HG02642 (cell line): ENCODE results near the gene TAS2R40.
A peak's percentile ranks its signal among the peaks of the same experiment; 100 is the strongest.

Experiments
- ATAC-seq: cut with Tn5 transposase; IDR thresholded peaks from one replicate; pipeline ENCODE4 v1.9.1; 2021; ENCODE audit warnings: mild to moderate bottlenecking; ENCODE audit not compliant: unreplicated experiment, poor library complexity

Gene TAS2R40

DNA sequence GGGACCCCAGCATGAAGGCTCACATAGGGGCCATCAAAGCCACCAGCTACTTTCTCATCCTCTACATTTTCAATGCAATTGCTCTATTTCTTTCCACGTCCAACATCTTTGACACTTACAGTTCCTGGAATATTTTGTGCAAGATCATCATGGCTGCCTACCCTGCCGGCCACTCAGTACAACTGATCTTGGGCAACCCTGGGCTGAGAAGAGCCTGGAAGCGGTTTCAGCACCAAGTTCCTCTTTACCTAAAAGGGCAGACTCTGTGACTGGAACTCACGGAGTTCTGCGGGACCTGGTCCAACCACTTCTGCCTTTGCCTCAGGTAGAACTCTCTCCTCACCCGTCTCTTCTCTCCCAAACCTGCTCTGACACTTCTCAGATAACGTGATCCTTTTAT, 945 bp downstream of the TAS2R40 start:
- ATAC-seq, result no peak

DNA sequence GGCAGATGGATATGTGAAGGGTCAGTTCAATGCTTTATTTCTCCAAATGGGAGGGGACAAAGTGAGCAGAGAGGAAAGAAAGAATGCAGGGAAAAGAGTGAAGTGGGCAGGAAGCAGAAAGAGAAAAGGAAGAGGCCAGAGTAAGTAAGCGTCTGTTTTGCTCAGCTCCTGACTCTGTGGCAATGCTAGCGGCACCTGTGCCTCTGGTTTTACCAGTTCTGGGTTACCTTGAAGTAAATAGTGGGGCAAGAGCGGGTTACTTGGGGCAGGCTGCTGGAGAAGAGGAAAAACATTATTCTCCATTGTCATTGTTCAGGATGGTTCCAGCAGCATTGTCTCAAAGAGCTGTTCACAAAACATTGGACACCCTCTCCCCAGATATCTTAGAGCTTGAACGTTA, 1.9 kb downstream of the TAS2R40 start:
- ATAC-seq, result no peak

DNA sequence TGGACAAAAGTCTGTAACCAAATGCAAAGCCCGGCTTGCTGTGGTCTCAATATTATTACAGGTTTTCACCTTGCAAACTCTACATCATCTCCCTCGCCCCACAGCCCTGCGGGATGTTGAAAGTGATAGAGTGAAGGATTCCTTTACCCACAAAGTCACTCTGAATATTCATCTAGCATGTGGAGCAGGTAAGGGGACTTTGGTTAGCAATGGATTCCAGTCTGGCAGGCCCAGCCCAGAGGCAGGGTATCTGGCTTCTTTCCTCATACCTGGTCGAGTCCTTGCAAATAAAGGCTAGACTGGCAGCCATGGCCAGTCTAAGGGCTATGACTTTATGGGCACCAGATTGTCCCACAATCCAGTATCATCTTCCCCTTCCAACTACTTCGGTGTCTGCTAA, 3.2 kb downstream of the TAS2R40 start:
- no peak for ATAC-seq

GRCh38 chr7:143227806-143228205, 6.0 kb downstream of the TAS2R40 start:
- no peak for ATAC-seq

GRCh38 chr7:143229054-143229790, 7.4 kb downstream of the TAS2R40 start:
- no peak for ATAC-seq

GRCh38 chr7:143230602-143231457, 9.0 kb downstream of the TAS2R40 start:
- ATAC-seq, result no peak

GRCh38 chr7:143233816-143234532, 12.1 kb downstream of the TAS2R40 start:
- ATAC-seq, result no peak

GRCh38 chr7:143234533-143234875, 12.7 kb downstream of the TAS2R40 start:
- ATAC-seq, result no peak

- ATAC-seq, result no peak
Observed at GRCh38 chr7:143235561-143235960, 13.7 kb downstream of the TAS2R40 start.

DNA sequence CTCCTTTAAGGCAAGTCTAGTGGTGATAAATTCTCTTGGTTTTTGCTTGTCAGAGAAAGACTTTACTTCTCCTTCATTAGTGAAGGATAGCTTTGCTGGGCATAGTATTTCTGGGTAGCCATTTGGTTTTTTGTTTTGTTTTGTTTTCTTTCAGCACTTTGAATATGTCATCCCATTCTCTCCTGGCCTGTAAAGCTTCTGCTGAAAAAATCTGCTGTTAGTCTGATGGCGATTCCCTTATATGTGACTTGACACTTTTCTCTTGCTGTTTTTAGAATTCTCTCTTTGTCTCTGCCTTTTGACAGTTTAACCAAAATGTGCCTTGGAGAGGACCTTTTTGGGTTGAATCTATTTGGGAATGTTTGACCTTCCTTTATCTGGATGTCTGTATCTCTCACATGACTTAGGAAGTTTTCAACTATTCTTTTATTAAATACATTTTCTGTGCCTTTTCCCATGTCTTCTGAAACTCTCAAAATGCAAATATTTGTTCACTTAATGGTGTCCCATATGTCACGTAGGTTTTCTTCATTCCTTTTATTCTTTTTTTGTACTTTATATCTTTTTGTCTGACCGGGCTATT, 14.7 kb downstream of the TAS2R40 start:
- no peak for ATAC-seq

GRCh38 chr7:143237366-143237765, 15.5 kb downstream of the TAS2R40 start:
- no peak for ATAC-seq

- ATAC-seq, result no peak
Observed at GRCh38 chr7:143238289-143238980, 16.6 kb downstream of the TAS2R40 start.

GRCh38 chr7:143239813-143240212, 18.0 kb downstream of the TAS2R40 start:
- ATAC-seq, result no peak

DNA sequence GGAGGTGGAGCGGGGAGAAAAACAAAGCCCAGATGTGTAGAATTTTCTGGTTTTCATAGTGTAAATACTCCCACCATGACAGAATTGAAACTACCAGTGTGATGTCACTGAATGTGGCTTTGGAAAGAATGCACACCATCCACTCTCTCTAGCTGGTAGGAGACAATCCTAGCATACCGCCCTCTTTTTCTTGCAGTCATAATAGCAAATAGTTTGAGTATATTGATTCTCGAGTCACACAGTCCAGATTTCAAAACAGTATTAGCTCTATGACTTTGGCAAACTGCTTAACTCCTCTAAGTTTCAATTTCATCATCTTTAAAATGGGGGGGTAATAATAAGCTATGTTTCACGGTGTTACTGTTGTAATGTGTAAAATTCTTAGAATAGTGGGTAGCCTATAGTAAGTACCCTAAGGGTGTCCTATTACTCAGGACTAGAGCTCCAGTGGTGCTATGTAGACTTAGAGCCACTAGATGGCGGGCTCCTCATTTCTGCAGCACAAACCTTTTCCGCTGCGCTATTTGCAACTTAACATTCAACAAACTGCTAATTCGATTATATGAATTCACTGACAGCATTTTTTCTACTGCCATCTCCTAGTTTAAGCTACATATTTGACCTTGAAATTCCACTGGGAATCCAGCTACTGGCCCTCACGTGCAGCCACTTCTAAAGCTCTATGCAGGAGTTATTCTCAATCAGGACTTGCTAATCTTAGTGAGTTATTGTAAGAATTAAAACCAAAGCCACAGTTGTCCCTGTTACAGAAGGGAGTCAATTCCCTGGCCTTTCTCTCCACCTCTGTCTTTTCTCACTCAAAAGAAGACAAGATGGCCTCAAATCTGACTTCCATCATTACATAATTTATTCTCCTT, 18.7 kb downstream of the TAS2R40 start:
- peak; percentile 90 for ATAC-seq

DNA sequence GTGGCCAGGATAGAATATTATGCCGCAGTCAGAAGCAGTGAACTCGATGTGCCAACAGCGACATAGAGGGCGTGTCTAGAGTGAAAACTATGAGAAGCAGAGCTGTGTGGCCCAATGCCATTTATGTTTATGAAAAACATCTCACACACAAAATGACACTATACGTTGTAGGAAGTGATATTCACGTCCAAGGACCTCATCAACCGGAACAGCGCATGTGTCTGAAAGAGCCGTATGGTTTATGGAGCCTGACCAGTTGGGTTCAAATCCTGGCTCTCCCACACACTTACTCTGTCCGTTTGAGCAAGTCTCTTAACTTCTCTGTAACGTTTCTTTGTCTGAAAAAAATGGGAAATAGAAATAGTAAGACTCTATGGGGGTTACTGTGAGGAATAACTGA, 20.5 kb downstream of the TAS2R40 start:
- ATAC-seq, result no peak

GRCh38 chr7:143243111-143243510, 21.3 kb downstream of the TAS2R40 start:
- ATAC-seq, result no peak

GRCh38 chr7:143243614-143244013, 21.8 kb downstream of the TAS2R40 start:
- no peak for ATAC-seq

GRCh38 chr7:143244321-143244720, 22.5 kb downstream of the TAS2R40 start:
- ATAC-seq, result no peak

DNA sequence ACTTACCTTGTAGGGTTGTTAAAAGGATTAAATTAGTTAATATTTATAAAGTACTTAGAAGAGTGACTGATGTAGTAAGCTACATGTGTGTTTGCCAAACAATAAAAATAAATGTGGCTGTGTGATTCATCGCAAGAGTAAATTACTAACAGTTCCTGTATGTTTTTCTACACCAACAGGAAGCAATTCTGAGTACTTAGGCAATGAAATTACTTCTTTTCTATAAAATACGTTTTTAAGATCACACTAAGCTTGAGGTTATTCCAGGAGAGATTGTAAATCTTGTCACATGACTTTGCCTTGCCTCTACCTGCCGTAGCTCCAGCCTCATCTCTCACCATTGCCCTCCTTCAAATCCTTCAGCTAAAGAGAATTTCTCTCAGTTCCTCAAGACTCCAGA, 23.3 kb downstream of the TAS2R40 start:
- no peak for ATAC-seq
